Fibroblast of the aortic adventitia (primary cell): ENCODE results near the gene GPR183. TPM values are rescaled to one million over a fixed set of nuclear protein-coding genes. Genes with fewer than 3 reads are reported as not detected.
A peak's percentile ranks its signal among the peaks of the same experiment; 100 is the strongest.

ENCODE experiments used
- DNase-seq: peaks from one replicate; pipeline ENCODE4 v3.0.0-alpha.2; 2010; ENCODE audit warnings: low read depth
- H3K4me3 ChIP-seq: 2 replicates; pipeline ENCODE4 v1.5.1; 2011; ENCODE audit warnings: low read depth, mild to moderate bottlenecking, control low read depth, low read length, moderate library complexity
- total RNA-seq: library from RNA; depleted of rRNA; stranded (reverse); fragments of >200 nt; gene quantifications from 2 replicates; pipeline ENCODE4 v1.2.3, GENCODE V29; 2012; ENCODE audit warnings: low replicate concordance
- TF ChIP-seq, protein P1 (sequence below): IDR thresholded peaks from 2 replicates; pipeline ENCODE4 v1.5.1; 2011; ENCODE audit warnings: mild to moderate bottlenecking, low read length, control low read depth, inconsistent platforms; ENCODE audit not compliant: insufficient read depth

Gene GPR183
- total RNA-seq, 1 donor = not detected

DNA sequence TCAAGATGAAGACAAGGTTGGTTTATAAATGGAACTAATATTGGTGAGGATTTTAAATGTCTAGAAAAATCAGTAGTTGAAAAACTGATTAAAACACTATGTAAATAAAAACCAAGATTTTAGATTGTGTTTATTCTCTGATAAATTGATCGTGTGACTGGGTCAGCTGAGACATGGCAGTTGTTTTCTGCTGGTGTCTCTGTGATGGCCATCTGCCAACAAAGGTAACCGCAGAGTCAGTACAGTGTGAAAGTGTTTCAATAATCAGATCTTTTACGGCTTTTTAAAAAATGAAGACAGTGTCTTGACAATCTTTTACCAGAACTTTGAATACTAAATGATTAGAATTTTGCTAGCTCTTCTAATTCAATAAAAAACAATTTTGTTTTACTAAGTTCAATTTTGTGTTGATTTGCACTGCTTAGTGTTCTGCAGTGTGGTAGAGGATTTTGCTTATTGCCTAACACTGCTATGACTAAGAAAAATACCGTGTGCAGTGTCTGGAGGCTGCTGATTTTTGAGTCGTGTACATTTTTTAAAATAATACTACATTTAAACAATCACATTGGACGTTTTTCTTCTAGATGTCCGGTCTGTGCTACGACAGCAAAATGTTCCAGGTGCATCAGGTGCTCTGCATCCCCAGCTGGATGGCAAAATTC lies 32.7 kb upstream of the GPR183 start:
- no peak overlapping the region for H3K4me3 ChIP-seq
- TF ChIP-seq, protein P1, sequence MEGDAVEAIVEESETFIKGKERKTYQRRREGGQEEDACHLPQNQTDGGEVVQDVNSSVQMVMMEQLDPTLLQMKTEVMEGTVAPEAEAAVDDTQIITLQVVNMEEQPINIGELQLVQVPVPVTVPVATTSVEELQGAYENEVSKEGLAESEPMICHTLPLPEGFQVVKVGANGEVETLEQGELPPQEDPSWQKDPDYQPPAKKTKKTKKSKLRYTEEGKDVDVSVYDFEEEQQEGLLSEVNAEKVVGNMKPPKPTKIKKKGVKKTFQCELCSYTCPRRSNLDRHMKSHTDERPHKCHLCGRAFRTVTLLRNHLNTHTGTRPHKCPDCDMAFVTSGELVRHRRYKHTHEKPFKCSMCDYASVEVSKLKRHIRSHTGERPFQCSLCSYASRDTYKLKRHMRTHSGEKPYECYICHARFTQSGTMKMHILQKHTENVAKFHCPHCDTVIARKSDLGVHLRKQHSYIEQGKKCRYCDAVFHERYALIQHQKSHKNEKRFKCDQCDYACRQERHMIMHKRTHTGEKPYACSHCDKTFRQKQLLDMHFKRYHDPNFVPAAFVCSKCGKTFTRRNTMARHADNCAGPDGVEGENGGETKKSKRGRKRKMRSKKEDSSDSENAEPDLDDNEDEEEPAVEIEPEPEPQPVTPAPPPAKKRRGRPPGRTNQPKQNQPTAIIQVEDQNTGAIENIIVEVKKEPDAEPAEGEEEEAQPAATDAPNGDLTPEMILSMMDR = no peak
- DNase-seq = peak; percentile 43

DNA sequence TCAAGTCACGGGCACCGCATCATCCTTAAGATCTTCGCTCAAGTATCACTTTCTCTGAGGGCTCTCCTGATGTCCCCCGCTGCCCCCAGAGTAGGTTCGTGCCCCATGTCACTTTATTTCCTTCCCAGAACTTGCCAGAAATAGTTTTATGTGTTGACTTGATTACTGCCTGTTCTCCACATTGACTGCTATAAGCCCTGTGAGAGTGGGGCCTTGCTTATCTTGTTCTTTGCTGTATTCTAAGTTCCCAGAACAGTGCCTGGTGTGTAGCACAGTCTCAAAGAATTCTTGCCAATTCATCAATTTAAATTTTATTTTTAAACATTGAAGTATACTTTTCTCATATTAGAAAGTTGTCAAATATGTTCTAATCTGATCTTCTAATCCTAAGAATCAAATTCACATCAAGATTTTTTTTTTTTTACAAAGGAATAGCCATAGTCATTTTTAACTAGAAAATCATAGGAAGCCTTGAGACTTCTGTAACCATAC lies 32.1 kb upstream of the GPR183 start:
- DNase-seq = no peak
- TF ChIP-seq, protein P1 = no peak
- H3K4me3 ChIP-seq = no peak overlapping the region

- no peak for DNase-seq
- no peak overlapping the region for H3K4me3 ChIP-seq
- TF ChIP-seq, protein P1 = no peak
These were observed 28.4 kb upstream of the GPR183 start for GRCh38 chr13:99335603-99336002.

- TF ChIP-seq, protein P1 = no peak
- no peak for DNase-seq
- no peak overlapping the region for H3K4me3 ChIP-seq
These were observed 27.9 kb upstream of the GPR183 start for GRCh38 chr13:99335087-99335486.

GRCh38 chr13:99334221-99334620 lies 27.0 kb upstream of the GPR183 start:
- DNase-seq = no peak

DNA sequence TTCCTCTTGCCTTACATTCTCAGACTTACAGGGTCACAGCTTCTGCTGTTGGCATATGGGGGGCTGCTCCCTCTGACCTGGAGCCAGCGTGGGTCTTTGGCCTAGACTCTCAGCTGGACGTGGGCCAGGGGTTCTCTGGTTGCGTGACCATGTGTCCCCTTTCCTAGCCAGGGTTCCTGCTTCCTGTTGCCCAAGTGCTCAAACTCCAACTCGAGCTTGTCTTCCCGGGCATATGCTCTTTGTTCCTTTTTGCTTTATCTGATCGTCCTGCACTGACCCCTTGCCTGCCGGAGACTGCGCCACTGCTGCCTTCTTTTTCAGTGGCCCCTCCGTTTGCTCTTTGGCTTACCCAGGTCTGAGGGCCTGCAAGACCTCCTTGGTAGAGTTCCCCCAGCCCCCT lies 25.3 kb upstream of the GPR183 start:
- no peak overlapping the region for H3K4me3 ChIP-seq
- DNase-seq = no peak
- TF ChIP-seq, protein P1 = no peak

More at GRCh38 chr13:99334221-99334620, 27.0 kb upstream of the GPR183 start:
- H3K4me3 ChIP-seq = no peak overlapping the region
- TF ChIP-seq, protein P1 = no peak
